Measurements from ENCODE around the gene MYBPC2.
A peak's percentile ranks its signal among the peaks of the same experiment; 100 is the strongest.
"Not testable (repeated sequence)": the region's sequence is repeated elsewhere in the genome, so short reads cannot be mapped to it uniquely, and the experiment has no call there.

The MYBPC2 gene

GRCh38 chr19:50432221-50433028, at the start of gene MYBPC2:
Gene MYBPC2 (plus strand): TSS chr19:50432892. CDS start chr19:50432954, 62 bp downstream.
- DNase-seq, result peak; percentile 64

DNA sequence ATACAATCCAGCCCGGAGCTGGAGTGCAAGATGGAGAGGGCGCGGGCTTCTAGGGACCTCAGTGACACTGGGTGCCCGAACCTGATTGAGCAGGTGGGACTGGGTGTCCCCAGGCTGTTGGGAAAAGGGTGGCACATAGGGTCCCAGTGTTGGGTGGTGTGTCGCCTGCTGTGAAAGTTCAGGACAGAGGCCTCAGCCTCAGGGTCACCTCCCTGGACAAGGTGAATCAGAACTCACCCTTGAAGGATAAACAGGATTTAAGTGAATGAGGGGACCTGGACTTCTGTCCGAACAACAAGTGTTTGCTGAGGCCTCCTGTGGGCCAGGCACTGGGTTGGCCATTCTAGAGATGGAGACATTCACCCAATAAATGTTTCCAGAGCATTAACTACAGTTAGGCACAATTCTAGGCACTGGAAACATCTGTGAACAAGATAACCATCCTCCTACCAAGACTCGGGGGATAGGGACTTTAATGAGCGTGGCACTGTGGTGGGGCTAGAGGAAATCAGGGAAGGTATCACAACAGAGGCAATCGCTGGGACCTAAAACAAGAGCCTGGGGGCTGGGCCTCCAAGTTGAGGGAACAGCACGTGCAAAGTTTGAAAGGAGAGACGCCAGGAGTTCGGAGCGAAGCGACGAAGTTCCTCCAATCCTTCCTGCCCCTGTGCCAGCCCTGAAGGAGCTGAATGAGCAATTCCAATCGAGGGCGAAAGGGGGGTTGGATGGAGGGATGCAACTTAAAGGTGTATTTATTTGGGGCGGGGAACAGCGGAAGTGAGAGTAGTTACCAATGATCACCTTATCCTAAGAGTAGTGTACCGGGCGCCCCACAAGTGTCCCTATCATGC, 49.5 kb upstream of the MYBPC2 start:
- no peak for DNase-seq

GRCh38 chr19:50383852-50384684, 48.6 kb upstream of the MYBPC2 start, which contains the start of gene POLD1:
Gene POLD1 (plus strand): TSS chr19:50384347. CDS start chr19:50398852, 14,505 bp downstream.
- peak; percentile 99 for DNase-seq

DNA sequence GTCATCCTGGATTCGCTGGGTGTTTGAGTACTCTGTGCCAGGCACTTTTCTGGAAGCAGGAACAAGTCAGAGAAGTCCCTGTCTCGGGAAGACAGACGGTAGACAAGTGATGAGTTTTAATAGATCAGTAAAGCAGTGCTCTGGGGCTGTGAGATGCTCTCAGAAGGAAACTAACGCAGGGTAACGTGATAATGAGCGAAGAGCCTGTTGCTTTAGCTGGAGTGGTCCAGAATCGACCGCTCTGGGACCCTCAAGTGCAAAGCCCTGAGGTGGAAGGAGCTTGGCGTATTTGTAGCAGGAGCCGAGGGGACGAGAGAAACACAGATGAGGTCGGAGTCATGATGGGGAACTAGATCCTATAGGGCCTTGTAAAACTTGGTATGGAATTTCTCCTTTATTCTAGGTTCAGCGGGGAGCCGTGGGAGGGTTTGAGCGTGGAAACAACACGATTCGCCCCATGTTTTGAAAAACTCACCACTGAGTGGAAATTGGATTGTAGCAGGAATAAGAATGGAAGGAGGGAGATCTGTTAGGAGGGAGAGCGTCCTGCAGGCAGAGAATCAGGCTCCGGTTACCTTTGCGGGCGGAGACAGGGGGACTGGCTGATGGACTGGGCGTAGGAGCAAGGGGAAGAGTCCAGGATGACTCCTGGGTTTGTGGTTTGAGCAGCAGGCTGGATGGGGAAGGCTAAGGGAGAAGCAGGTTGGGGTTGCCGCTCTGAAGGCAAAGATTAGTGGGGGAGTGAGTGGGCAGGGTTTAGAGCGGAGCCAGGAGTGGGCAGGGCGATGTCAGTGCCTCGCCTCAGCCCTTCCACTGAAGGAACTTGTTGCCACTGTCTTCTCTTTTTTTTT, 47.8 kb upstream of the MYBPC2 start:
- no peak for DNase-seq

DNA sequence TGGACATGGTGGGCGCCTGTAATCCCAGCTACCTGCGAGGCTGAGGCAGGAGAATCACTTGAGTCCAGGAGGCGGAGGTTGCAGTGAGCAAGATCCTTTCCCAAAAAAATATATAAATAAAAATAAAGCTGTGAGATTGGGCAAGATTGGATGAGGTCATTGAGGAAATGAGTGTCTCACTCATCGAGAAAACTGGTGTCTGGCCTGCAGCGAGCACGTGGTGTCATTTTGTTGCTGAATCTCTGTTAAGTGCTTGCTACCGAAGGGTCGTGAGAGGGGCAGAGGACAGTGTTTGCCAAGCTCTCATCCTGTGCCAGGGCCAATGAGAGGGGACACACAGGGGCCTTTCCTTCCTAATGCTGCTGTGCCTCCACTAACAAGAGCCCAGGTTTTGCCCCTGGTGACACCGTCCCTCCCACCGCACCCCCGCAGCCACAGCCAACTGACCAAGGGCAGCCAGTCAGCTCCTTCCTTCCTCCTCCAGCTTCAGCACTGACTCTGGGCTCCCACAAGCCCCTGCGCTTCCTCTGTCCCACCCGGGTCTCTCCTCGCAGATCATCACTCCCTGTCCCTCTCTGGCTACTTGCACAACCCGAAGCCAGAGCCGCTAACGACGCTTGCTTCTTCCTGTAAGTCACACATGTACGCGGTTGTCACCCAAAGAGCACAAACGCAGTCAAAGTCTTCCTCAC, 45.4 kb upstream of the MYBPC2 start:
- DNase-seq, result no peak

DNA sequence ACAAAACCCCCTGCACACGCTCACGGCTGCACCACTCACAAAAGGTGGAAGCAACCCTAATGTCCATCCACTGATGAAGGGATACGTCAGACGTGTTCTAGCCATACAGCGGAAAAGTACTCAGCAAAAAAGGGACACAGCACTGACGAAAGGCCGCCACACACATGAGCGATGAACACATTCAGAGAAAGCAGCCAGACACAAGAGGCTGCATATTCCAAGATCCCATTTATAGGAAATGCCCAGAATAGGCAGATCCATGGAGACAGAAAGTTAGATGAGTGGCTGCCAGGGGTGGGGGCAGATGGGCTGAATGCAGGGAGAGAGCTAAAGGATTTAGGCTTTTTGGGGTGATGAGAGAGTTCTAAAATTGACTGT, 44.8 kb upstream of the MYBPC2 start:
- no peak for DNase-seq

GRCh38 chr19:50390295-50390694, 42.4 kb upstream of the MYBPC2 start:
- DNase-seq, result not testable (repeated sequence)

- not testable (repeated sequence) for DNase-seq
These were observed 41.7 kb upstream of the MYBPC2 start for GRCh38 chr19:50390952-50391351.

DNA sequence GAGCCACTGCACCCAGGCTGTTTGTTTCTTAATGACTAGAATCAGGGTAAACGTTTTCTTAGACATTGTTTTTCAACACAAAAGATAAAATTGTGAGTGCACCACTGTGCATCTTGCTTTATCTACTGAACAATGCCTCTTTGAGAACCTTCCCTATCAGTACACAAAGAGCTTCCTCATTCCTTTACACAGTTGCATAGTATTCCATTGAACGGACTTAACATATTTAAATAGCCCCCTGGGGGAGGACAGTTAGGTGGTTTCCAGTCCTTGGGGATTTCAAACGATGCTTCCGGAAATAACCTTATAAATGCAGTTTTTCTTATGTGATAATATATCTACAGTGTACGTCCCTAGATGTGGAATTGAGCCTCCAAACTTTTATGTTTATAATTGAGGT, 39.9 kb upstream of the MYBPC2 start:
- DNase-seq, result no peak

- no peak for DNase-seq
These were observed 39.1 kb upstream of the MYBPC2 start for GRCh38 chr19:50393589-50393988.

- no peak for DNase-seq
These were observed 38.7 kb upstream of the MYBPC2 start for GRCh38 chr19:50394017-50394416.

DNA sequence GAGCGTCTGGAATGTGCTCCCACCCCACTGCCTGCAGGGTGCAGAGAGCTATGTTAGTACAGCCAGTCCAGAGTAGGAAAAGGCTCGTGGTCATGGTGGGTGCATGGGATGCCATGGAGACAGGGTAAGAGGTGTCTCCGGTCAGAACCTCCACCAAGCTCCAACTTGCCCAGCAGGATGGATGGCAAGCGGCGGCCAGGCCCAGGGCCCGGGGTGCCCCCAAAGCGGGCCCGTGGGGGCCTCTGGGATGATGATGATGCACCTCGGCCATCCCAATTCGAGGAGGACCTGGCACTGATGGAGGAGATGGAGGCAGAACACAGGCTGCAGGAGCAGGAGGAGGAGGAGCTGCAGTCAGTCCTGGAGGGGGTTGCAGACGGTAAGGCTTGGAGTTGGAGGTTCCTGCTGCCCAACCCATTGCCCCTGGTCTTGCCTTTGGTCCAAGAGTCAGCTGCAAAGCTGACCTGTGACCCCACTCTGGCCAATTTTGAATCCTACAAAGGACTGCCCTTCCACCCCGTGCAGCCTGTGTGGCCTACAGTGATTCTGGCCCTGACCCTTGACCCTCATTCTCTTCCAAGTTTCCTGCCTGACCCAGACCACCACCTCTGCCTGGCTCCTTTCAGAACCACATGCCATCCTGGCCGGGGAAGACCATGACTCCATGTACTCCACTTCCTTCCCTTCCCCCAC, 33.9 kb upstream of the MYBPC2 start:
- no peak for DNase-seq

- DNase-seq, result no peak
These were observed 33.3 kb upstream of the MYBPC2 start for GRCh38 chr19:50399368-50399745.

GRCh38 chr19:50401605-50402450, 30.9 kb upstream of the MYBPC2 start:
- DNase-seq, result no peak

DNA sequence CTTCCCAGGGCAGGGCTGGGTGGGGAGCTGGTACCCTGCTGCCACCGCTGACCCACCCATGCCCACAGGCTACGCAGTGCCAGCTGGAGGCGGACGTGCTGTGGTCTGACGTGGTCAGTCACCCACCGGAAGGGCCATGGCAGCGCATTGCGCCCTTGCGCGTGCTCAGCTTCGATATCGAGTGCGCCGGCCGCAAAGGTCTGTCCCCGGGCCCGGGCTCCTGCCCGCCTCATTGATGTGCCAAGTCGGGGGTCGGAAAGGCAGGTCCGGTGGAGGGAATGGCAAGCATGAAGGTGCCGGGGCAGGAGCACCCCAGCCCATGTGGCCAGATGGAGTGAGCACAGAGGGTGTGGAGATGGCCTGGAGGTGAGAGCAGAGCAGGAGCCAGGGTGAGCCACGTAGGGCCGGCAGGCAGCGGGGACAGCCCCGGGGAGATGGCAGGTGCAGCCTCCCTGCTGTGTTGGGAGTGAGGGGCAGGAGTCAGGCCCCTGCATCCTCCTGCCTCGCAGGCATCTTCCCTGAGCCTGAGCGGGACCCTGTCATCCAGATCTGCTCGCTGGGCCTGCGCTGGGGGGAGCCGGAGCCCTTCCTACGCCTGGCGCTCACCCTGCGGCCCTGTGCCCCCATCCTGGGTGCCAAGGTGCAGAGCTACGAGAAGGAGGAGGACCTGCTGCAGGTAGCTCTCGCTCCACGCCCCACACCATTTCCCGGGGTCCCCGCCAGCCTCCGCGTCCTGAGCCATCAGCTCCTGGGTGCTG, 30.0 kb upstream of the MYBPC2 start:
- no peak for DNase-seq

DNA sequence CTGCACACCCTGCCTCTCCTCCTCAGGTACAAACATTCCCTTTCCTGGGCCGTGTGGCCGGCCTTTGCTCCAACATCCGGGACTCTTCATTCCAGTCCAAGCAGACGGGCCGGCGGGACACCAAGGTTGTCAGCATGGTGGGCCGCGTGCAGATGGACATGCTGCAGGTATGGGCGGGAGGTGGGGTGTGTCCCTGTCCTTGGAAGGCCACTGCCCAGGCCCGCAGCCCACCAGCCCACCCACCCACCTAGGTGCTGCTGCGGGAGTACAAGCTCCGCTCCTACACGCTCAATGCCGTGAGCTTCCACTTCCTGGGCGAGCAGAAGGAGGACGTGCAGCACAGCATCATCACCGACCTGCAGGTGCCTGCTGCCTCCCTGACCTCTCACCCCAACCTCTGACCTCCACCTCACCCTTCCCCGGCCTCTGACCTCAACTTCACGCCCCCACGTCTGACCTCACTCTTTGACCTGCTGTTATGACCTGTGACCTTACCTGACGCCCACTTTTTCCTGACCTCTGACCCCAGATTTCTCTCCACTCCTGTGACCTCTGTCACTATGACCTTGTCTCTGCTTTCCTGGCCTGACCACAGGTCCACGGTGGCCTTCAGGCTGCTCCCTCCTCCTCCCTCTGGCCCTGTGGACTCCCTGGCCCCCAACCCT, 26.4 kb upstream of the MYBPC2 start:
- DNase-seq, result no peak

DNA sequence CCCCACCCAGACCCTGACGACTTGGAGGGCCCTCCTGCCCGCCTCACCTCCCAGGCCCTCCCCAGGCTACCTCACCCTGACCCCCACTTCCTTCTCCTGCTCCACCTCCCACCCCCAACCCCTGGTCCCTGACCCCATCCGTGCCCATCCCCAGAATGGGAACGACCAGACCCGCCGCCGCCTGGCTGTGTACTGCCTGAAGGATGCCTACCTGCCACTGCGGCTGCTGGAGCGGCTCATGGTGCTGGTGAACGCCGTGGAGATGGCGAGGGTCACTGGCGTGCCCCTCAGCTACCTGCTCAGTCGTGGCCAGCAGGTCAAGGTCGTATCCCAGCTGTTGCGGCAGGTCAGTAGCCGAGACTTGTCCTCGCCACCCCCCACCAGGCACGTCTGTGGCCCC, 25.9 kb upstream of the MYBPC2 start:
- no peak for DNase-seq

DNA sequence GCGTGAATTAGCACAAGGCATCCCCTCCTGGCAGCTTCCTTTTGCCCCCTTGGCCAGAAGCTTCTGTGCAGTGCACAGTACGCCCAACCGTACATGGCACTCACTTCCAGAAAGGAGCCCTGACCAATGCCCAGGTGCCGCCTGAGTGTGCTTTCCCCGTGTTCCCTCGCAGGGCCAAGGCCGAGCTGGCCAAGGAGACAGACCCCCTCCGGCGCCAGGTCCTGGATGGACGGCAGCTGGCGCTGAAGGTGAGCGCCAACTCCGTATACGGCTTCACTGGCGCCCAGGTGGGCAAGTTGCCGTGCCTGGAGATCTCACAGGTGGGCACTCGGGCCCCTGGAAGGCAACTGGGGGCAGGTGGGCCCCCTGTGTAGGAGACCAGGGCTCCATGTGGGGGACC, 23.3 kb upstream of the MYBPC2 start:
- DNase-seq, result no peak

Data from eye (tissue), 1 donor.